HG03342 (cell line): ENCODE measurements around the gene CEP57L1.
"Not testable (repeated sequence)": the region's sequence is repeated elsewhere in the genome, so short reads cannot be mapped to it uniquely, and the experiment has no call there.

ENCODE experiments used
- ATAC-seq: cut with Tn5 transposase; IDR thresholded peaks from one replicate; pipeline ENCODE4 v1.9.1; 2021; ENCODE audit warnings: mild to moderate bottlenecking, moderate library complexity; ENCODE audit not compliant: unreplicated experiment

Gene CEP57L1

DNA sequence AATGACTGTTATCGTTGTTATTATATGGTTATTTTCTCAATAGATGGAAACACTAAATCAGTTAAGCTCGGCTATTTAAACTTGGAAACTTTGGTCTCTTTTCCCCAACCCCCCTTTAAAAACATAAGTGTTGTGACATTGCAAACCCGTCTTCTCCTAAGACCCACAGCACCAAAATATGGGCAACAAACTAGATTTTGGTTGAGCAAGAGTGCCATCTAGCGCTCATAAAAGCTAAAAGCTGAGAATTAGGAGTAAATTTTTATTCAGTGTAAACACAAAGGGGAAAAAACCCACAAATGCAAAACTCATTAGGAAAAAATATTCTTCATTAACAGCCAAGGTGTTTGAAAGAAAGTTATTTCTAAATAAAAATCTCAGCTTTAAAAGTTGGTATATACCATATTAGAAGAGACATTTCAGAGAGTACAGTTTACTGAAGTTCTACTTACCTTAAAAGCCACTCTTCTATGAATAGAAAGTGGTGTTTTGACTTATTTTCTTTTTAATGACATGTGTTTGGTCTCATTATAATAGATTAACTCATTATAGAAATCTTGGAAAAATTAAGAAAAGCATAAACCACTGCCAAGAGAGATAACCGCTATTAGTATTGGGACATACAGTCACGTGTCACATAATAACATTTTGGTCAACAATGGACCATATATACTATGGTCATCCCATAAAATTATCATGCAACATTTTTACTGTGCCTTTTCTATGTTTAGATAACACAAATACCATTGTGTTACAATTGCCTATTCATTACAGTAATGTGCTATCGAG lies 21.8 kb upstream of the CEP57L1 start:
- no peak for ATAC-seq

DNA sequence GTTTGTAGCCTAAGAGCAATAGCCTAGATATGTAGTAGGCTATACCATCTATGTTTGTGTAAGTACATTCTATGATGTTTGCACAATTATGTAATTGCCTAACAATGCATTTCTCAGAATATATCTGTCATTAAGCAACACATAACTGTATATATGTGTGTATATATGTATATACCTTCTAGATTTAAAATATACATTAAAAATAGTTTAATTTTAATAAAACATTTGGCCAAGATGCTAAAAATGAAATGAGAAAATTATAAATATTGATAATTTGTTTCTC lies 21.2 kb upstream of the CEP57L1 start:
- no peak for ATAC-seq

DNA sequence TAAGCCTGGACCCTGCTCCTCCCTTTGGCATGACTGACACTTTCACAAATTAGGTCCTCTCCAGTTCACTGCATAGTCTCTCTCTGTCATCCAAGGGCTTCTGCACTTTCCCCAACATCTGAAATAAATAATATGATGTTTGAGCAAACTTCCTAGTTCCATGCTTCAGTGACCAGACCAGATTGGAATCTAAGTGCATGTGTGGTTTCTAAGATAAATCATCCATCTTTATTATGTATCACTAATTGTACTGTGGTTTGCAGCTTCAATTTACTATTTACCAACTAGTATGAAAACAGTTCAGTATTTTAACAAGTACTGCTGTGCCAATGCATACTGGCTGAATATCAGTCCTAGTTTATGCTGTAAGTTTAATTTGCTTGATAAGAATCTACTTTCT lies 19.4 kb upstream of the CEP57L1 start:
- ATAC-seq = no peak

DNA sequence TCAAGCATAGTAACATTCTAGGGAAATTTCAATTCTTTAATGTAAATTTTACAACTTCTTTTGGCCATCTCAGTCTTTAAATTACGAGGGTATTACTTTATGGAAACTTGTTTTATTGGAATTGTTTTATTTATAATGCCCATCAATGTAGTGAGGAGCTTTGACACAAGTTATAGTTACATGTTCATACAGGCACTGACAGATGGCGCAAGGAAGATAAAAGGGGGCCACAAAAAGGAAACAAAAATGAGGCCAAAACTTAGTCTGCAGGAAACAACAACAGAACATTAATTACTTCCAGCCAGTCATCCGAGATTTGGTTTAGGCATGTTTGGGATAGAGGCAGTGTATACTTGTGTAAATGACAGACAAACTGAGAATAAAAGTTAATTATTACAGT lies 18.9 kb upstream of the CEP57L1 start:
- no peak for ATAC-seq

DNA sequence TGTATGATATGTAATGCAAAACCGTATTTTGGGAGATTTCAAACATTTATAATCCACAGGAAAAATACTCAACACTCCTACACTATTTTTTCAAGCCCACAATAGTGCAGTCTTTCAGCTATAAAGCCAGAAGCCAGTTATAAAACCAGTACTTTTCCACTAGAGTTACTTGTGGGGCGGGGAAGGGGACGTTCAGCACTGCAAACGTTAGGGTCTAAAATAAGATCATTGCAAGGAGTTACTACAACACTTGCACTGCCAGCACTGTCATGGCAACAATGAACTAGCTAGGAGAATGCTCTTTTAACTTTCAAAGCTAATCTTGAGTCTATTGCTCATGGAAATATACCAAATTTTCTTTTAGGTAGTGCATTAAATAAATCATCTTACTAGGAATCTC lies 15.3 kb upstream of the CEP57L1 start:
- ATAC-seq = no peak

DNA sequence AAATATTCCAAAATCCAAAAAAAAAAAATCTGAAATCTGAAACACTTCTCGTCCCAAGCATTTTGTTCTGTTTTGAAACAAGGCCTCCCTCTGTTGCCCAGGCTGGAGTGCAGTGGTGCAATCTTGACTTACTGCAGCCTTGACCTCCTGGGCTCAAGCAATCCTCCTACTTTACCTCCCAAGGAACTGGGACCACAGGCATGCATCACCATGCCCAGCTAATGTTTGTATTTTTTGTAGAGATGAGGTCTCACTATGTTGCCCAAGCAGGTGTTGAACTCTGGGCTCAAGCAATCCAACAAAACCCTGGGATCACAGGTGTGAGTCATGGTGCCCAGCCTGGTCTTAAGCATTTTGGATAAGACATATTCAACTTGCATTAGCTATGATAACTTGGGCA lies 14.3 kb upstream of the CEP57L1 start:
- no peak for ATAC-seq

DNA sequence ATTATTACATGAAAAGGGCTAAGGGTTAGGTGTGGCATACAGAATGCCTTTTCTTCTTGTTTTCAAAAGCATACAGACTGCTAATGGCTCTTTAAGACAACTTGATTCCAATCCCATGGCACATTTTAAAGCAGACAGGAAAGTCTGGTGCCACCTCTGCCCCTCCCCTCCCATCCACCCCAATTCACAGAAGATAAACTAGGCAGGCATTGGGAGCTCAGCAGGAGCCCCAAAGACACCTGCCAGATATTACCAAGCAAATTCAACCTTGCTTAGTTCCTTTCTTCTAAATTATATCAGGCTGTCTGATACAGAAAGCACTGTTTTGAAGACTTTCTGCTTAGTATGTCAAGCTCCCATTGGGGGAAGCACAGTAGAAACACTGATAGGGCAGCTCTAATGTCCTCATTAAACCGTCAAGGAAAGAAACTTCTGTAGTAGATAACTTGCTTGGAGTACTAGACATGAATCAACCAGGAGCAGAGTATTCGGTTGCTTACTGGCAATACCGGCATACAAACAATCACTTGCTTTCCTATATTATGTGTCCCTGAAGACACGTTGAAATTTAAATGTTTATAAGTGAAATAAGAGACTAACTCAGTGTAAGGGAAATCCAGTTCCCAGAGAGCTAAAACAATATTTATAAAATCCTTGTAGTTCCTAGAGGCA lies 13.7 kb upstream of the CEP57L1 start:
- ATAC-seq = no peak

DNA sequence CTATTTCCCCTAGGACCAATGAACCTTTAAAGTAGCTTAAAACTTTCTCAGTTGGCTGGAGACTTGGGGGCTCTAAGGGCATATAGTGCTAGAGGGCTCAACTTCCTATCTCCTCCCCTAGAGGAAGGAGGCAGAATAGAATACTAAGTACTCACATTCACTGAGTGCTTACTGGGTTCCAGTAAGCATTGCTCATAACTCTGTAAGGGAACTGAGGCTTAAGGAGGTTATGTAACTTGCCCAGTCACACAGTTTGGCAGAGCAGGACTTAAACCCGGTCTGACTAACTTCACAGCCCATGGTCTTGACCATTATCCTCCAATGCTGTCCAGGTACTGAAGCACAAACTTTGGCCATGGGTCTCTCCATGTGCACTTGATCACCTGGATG lies 13.1 kb upstream of the CEP57L1 start:
- ATAC-seq = no peak

DNA sequence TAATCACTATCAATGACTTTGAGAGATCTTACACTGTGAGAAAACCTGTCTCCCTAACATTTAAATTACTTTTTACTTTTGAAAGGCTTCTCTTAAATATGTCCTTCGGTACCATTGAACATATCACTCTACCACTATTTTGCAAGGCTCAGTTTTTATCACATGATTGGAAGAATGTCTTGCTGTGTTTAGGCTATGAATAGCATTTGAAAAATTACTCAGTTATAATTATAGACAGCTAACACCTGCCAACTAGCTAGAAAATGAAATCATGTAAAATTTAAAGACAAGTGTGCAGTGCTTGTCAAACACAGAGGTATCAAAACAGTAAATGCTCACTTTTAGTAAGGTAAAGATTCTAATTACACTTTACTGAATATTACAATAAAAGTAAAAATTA lies 11.7 kb upstream of the CEP57L1 start:
- no peak for ATAC-seq

DNA sequence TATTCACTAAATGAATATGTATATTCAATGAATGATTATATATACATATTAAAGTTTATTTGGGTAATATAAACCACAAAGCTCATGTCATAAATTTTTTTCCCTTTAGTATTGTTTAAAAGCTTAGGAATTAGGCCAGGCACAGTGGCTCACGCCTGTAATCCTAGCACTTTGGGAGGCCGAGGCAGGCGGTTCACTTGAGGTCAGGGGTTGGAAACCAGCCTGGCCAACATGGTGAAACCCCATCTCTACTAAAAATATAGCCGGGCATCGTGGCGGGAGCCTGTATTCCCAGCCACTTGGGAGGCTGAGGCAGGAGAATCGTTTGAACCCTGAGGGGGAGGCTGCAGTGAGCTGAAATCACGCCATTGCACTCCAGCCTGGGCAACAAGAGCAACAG lies 11.2 kb upstream of the CEP57L1 start:
- not testable (repeated sequence) for ATAC-seq

DNA sequence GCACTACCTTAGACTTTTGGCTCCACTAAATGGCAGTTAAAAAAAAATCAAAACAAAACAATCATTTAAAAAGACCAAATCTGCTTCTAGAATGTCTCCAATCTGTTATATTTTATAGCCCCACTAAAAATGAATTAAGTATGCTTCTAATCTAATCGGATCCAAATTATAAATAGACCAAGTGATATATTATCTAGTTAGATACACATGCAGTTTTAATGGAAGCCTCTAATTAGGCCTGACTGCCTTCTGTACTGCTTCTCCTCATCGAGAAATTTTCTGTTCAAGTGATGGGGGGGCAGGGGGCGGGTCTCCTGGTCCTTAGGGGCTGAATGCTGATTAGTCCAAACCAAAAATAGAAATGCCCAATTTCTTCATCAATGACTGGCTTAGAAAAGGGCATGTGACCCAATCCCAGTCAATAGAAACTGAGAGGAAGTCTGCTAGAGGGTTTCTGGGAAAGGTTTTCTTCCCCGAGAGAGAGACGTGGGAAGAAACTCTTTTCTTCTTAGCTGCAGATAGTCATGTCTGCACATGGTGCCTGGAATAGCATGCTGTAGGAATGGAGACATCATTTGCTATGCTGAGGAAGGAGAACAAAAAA lies 7.5 kb upstream of the CEP57L1 start:
- ATAC-seq = no peak

DNA sequence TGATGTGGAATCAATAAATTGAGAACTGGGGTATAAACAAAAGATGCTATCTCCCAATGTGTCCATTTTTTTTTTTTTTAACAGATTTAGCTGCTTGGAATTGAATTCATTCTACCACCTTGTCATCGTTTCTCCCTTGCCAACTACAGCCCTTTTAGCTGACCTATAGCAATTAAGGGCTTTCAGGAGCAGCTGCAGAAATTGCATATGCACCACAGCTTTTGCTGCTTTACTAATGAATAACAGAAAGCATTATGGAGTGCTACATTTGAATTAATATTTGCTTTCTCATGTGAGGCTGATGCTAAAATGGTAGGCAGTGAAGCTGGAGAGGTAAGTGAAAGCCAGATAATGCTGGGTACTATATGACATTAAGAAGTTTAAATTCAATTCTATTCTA lies 6.3 kb upstream of the CEP57L1 start:
- ATAC-seq = no peak

DNA sequence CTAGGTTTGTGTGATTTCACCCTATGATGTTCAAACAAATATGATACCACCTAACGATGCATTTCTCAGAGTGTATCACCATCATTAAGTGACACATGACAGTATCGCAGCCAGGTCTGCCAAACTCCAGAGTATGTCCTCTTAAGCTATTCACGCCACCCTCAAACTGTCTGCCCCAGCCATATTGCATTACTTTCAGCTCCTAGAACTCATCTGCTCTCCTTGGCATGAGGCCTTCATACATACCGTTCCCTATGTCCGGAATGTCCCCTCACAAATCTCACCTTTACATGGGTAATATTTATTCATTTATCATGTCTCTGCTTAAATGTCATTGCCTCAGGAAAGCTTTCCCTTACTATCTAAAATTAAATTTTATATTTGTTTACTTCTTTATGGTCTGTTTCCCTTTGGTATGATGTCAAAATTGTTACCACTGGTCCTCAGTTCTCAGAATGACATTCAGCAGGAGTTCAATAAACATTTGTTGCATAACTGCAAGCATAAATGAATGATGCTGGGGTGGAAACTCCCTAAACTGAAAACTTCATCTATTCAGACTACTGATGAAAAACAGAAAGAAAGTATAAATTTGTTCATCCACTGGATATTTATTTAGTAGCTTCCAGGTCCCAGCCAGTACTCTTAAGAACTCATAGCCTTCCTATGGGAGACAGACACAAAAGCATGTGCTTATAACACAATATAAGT lies 3.8 kb upstream of the CEP57L1 start:
- no peak for ATAC-seq

DNA sequence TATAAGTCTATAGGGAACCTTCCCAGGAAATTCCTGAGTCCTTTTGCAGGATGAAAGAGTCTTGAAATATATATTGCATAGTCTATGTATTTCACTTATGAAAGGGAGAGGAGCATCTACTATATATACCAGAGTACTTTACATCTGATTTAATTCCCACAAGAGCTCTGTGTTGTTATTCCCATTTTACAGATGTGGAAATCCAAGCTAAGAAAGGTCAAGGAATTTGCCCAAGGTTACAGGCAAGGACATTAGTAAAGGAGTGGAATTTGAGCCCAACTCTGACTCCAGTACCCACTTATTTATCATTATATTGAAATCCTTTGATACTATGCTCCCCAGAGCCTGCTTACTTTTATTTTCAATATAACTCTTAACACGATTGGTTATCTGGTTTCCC lies 3.2 kb upstream of the CEP57L1 start:
- ATAC-seq = no peak

DNA sequence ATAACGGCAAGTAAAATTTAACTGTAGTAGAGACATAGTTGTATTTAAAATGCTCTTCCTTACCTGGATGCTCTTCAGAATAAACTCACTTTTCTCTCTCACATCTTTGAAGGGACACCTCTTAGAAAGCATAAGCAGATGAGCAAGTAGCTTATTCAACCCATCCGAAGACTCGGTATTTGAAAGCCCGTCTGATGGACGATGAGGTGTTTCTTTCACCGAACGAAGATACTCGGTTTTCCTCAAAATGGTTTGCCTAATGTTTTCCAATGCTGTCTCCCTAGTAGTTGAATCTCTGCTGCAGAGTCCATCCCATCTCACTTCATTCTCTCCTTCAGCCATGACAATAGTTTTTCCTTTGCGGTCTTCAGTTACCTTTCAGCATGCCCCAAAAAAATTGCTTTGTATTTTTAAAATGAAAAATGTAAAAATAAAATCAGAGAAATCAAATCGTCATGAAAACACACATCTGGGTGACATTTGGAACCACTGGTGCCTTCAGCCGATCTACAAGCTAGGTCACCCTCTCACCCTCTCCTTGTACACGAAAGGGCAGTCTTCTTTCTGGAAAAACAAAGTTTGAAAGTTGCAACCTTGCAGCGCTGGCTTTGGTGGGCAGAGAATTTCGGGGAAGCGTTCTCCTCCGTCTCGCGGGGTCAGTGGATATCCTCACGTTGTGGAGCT lies 1.4 kb upstream of the CEP57L1 start:
- no peak for ATAC-seq

DNA sequence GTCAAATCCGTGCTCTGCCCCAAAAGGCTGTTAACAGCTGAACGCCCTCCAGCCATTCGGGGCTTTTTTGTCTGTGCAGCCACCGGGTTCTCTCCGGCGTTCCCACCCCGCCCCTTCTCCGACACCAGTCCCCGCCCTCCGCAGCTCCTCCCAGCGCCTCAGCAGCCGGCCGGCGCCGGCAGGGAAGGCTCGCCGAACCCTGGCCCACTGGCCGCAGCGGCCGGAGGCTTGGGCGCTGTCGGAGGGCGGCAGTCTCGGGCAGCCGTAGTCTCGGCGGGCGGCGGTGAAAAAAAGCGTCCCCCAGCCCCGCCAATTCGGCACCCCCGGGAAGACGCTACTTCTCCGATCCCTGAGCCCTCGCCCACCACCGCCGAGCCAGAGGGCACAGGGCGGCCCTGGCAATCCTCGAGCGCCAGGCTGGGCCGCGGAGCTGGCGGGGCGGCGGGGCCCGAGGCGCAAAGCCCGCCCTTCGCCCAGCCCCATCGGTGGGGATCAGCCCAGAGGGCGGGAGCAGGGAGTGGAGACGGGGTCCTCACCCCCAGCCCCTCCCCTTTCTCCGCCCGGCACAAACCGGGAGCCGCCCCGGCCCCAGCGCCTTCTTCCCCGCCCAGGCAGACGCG lies 781 bp upstream of the CEP57L1 start, which contains the start of gene SESN1:
SESN1 (minus strand) TSS at position 431 of the 620 bp plus-strand sequence. CDS start 773 bp downstream, outside the sequence.
- peak; percentile 63 for ATAC-seq

DNA sequence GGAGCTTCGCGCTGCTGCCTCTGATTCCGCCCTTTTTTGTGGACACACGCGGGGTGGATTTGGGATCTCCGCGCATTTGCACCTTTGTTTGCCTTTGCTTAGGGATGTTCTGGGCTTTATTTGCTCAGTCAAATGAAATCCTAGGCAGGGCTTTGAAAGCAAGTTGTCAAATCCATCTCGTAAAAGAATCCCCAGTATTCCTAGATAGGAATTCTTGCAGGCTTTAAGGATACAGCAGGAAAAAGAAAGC lies 453 bp downstream of the CEP57L1 start:
- no peak for ATAC-seq

DNA sequence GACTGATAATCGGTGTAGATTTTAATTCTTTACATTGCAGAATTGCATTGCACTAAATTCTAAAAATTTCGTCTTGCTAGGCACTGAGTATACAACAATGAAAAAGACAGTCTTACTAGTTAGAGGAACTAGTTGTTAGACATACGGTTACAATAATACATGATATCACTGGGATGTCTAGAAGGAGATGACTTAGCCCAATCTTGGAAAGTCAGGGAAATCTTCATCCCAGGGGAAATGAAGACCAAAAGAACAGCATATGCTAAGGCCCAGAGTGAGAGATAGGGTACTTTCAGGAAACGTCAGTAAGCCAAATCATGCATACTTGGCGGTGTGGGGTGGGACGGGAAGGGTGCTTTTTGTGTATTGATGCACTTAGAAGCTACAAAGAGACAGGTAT lies 901 bp downstream of the CEP57L1 start:
- no peak for ATAC-seq

DNA sequence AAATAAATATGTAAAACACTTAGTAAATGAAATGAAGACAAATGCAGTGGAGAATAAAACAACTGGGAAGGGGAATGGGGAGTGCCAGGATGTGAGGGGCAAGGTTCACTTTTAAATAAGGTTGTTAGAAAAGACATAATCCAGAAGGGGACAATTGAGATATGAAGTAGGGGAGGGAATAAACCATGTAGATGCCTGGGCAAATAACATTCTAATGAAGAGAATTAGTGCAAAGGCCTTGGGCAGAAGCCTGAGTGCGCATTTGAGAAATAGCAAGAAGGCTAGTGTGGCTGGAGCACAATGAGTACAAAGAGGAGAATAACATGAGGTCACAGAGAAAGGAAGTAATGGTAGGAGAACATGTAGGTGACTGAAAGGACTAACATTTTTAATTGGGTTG lies 2.4 kb downstream of the CEP57L1 start:
- ATAC-seq = no peak

DNA sequence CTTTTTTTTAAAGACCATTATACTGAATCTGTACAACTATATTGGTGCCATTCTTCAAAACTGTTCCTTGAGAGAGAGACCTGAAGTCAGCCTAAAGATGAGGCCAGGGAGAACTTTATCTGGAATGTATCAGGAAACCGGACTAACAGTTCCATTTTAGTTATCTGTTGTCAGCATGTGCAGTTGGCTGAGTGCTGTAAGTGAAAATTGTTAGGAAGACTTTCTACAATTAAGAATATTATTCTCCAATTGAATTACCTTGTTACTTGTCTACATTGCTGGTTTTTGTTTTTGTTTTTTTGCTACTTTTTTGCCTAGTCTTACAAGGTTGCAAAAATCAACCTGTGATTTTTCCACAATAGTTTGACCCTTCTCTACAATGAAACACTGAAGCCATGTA lies 7.5 kb downstream of the CEP57L1 start:
- no peak for ATAC-seq

DNA sequence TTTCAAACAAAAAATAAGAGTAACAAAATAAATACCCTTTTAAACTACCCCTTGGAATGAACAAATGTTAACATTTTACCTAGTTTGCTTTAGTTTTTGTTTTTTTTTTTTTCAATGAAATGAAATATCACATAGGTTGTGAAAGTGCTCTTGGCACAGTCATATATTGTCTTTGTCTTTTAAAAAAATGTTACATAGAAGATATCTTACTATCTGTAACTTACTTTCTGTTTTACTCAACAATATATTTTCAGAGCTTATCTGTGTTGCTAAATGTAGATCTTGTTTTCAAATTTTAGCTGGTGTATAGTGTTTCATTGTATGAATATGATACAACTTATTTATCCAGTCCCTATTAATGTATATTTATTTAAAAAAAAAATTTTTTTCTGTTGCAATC lies 8.6 kb downstream of the CEP57L1 start:
- ATAC-seq = no peak
